NCI-H1417 treated with DMSO at 0.1 percent for 48 hours (cell line): Measurements from ENCODE around the gene DAP.

Source experiments
- DNase-seq: peaks from one replicate; lab custom pipeline; 2025; lab: John Stamatoyannopoulos, UW

DAP gene

DNA sequence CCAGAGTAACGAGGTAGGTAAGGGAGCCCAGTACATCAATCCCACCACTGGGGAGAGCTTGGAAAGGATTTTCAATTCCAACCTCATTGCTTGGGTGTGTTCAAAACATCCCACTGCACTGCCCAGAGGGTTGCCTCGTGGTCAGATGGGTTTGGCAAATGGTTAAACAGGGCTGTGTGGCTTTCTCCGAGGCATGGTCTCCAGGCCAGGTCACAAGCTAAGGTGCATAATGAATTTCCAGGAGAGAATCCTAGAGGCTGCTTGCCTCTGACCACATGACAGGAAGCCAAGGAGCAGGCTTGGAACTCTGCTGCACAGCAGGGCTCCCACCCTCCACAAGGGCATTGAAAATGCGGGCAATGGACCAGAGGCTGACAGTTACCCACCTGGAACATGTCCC, 51.6 kb downstream of the DAP start:
- no peak for DNase-seq

DNA sequence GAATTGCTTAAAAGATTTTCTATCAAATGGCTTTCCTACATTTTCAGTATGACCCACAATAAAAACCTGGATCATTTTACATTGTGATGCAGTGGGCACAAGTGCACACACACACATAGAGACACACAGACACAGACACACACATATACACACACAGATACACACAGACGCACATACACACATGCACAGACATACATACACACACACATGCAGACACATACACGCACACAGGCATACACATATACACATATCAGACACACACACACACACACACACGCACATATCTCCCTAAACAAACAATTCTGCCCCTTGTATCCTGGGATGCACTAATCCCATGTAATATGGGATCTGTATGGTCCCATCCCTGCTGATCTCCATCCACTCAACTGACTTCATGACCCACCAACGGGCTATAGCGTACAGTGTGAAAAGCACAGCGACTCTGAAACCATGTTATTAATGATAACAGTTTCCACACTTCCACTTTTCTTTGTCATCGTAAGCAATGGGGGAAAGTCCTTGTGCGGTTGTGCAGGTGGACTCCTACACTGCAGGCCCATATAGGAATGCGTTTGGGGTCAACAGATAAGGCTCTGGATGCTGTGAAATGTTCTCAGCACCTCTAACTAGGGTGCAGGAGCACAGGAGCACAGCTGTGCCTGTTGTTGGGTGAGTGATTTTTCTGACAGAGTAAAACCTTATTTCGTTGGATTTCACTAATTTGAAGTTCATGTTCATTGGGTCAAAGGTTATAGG, 52.7 kb downstream of the DAP start:
- no peak for DNase-seq

DNA sequence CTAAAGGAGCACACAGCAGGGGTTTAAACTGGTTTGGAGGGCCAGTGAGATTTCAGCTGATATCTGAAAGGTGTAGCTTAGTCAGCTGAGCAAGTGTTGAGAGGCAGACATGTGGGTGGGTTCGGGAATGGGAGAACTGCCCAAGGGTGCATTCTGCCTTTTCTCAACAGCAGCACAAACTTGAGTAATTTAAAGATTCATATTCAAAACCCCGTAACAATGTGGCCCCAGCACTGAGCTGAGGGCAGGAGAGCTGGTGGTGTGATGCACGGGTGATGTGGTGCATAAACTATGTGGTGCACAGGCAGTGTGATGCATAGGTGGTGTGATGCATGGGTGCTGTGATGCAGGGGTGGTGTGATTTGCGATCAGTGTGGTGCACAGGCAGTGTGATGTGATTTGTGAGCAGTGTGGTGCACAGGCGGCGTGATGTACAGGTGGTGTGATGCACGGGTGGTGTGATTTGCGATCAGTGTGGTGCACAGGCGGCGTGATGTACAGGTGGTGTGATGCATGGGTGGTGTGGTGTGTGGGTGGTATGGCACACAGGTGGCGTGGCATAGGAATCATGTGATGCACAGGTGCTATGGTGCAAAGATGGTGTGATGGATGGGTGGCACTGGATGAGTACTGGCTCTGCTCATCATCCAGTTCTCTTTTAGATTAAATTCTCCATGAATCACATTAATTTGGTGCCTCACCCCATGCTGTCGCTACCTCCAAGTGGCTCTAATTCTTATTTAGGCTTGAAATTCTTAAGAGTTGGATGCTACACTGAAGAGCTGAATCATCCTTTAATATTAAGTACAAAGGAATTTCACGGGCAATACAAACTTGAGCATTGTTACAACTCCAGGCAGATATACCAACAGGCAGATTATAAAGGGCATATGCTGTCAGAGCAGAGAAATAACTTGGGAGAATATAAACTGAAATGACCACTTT, 53.6 kb downstream of the DAP start:
- DNase-seq, result no peak

DNA sequence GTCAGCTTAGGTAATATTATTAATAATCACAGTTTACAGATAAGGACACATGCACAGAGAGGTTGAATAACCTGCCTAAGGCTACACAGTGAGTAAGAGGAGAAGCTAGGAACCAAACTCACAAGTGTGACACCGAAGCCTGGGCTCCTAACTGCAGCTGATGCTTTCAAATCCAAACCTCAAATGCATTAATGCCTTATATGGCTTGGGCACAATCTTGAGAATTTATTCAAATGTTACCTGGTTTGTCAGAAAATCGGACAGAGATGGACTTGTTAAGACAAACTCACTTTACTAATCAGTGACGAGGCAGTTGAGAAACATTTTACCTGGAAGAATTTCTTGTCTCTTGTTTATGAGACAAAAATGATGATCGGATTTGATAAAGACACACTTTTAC, 54.7 kb downstream of the DAP start:
- no peak for DNase-seq

DNA sequence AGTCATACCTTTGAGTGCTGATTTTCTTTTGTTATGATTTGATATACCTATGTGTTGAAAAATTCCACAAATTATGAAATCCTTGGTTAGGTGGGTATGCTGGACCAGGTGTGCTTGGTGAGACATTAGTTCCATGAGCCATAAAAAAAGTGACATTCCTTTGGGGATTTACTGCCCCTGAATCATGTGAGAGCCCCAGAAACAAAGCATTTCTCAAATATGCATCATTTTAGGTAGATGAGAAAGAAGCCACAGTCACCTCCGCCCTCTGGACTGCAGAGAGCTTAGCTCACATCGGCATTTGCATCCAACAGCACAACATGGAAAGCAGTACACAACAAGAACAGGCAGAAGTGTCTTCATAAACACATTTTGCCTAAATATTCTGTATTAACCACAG, 55.3 kb downstream of the DAP start:
- no peak for DNase-seq

DNA sequence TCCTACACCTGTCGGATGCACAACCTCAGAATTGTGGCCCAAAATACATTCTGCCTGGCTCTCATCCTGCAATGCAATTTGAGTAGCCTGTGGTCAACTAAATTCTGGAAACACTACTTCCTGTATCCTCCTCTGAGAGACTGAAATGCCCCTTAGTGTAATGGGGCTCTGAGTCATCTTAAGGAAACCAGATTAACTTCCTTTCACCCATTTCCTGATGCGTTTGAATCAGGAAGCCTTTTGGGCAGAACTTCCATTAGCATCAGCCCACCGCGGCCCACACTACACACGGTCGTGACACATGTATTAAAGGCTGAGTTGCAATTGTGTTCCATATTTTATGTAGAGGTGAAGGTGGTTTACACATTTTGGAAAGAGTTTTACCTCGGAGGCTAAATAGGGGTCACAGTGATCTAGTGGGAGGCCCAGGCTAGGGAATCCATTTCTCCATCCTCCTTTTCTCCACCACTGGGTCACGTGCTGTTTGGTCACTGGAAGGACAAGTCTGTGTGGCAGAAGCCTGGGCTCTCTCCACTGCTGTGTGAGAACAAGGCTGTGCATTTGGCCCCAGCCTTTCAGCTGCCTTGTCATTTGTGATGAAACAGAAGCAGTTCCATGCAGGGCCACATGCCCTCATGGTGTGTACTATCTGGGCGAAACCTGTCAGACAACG, 55.9 kb downstream of the DAP start:
- no peak for DNase-seq

DNA sequence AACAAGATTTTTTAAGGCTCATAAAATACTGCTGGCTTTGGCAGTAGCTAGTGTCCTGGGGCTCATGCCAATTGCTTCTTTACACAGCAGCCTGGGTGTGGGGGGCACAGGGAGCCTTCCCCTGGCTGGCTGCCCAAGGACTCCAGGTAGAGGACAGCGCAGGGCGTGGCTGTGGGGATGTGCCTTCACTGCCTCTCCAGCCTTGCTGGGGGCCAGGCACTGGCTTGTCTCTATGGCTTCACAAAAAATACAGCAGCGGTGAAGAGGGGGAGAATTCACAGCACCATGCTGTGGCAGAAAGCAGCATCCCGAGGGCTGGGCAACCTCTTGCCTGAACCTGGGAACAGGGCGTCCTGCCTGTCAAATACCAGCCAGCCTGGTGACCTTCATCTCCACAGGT, 57.4 kb downstream of the DAP start:
- no peak for DNase-seq

DNA sequence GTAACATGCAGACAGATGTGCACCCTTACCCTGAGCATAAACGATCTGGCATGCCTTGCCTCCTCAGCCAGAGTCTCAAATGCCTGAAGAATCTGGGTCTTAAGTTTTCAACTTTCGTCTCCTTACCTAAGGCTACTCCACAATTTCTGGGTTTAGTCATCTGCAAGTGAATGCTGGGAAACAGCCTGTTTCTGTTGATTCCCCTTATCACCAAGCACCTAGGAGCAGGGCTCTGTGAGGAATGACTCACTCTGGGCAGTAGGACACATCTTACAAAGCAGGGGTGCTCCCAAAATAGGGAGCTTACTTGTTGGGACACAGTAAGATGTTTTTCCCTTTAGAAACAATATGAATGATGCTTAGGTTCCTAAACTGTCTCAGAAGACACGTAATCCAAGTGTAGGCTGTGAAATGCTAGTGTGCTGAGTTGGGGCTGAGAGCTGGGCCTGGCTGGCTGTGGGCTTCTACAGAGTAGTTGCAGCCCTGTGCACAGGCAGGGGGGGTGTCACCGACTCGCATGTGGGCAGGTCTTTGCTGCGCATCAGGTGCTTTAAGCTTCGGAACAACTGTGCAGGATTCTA, 58.0 kb downstream of the DAP start:
- no peak for DNase-seq

DNA sequence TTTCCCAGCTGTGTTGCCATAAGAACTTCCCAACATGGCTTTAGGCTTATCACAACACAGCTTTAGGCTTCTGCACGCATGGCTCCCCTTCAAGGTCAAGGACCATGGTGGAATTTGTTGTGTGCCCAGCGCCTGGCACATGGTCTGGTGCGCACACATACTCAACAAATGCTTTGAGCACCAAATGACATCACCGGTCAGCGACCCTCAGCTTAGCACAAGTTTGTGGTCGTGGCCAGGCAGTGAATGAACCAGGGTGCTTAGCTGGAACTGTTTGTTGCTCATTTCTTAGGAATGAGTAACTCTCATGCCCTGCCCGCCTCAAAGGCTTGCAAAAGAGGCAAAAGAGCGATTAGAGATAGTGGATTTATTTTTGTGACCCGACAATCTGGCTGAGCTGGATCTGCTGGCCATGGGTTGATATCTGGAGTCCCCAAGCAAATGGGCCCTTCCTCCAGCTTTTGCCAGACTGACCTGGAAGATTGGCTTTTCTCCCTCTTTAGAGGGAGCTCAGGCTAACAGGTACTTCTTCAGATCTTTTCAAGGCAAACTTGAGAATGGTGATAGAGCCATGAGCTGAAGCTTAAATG, 58.9 kb downstream of the DAP start:
- DNase-seq, result no peak

DNA sequence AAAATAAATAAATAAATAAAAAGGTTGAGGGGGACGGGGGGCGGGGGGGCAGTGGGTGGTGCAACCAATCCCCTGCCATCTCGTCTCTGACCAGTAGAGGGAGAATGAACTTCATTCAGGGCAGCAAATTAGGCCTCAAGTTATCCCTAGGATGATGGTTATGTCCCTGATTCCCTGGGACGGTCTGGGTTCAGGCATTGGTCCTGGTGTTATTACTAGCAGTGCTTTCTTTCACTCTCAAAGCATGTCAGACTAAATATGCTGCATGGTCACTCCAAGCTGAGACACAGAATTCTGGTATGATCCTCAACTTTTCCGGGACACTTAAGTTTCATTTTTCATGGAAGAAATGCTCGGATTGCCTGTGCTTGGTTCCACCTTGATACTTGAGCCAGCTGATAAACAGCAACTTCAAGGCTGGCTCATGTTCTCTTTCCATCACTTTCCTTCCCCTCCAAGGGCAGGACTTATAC, 59.4 kb downstream of the DAP start:
- DNase-seq, result no peak

DNA sequence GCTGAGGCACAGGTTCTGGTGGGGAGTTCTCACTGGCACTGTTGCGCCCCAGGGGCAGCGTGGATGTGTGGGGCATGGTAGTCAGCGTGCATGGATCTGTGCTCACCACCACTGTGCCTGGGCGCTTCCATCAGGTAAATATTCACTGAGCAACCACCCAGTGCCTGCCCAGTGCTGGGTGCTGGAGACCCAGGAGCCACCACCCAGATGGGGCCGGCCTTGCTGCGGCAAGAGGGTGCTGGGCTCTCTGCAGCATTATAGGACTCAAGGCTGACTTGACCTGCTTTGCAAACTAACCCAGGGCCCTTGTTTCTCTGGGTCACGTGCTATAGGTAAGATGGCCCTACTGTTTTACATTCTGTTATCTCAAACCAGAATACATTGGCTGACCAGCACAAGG, 60.5 kb downstream of the DAP start:
- no peak for DNase-seq

DNA sequence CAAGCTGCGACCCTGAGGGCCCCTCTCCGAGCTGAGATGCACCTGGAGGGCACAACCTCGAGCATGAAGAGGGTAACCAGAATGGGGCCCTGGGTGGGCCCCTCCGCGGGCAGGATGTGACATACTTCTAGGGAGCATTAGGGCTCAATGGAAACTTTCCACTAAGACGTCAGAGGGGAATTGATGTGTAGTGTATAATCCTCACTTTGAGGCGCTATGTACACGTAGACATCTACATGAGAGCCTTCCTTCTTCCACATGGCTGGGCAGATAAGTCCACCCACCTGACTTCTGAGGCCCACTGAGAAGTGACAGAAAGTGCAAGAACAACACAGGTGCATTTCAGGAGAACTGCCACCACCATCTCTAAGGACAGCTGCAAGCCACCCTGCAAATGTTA, 61.0 kb downstream of the DAP start:
- DNase-seq, result no peak

DNA sequence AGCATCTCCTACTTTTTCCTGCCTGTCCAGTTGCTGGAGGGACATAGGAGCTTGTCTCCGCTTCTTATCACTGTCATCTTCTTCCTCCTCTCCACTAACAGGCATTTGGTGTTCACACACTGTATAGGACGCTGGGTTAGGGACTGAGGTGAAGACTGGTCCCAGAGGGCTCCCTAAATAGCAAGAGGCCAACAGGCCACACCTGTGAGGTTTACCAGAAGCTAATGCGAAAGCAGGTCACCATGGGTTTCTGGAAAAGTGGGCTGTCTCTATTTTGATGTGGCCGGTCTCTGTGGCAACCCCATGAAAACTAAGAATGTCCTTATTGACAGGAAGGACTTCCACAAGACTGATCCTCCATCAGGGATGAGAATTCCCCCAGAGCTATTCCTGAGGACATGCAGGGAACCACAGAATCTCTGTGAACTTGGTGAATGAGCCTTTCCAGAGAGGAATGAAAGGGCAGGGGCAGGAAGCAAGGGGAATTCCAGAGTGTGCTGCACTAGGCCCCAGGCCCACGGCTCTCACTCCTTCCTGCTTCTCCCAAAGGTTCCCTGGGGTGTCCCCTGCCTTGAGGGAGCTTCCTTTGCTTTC, 61.7 kb downstream of the DAP start:
- DNase-seq, result no peak

DNA sequence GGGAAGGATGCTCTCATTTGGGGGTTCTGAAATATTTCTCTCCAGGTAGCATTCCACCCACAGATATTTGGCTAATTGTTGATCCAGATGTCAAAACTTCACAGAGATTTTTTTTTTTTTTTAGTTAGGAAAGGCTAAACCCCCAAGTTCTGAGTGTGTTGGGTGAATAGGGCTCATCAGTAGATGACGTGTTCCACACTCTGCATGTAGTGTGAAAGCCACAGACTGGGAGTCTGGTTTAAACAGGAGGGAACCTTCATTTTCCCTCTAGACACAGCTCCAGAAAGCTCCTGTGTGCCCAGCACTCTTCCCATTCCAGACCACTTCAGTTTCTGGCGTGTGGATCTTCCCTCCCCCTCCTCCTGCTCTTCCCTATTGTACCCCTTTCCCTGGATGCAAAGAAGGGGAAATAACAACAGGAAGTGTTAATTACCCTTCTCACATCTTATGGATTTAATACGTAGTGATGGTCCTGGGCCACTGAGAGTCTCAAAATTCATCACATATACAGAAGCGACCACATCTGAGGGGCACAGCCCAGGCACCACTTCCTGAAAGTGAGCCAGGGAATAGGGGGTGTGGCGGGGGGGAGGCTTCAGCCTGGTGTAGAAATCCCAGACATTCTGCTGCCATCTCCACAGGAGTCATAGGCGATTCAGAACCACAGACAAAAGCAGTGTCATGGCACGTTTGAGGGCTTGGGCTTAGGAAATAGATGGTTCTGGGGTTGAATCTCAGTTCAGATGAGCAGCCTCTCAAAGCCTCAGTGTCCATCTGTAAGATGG, 65.1 kb downstream of the DAP start:
- no peak for DNase-seq

DNA sequence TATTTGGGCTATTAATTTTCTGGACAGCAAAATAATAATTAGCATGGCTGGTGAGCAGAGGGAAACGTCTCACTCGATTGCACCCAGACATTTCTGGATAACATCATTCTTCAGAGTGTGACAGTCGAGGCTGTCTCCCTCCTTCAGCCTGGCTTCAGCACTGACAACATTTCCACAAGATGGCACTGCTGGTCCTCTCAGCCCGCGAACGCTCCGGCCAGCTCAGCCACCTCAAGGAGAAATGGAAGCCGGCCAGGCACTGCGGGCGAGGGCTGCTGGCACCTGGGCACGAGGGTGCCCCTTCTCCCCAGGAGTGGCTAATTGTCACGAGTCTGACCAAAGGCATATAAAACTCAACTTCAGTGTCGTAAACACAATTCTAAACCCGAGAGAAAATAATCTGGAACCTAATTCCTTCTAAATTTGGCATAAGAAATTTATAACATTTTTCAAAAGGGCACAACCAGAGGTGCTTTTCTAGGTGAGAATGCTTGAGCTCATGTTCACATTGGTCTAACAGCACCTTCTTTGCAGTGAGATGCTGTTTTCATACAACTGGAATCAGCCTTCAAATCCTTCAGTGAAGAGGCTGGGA, 65.9 kb downstream of the DAP start:
- peak; percentile 20 for DNase-seq

DNA sequence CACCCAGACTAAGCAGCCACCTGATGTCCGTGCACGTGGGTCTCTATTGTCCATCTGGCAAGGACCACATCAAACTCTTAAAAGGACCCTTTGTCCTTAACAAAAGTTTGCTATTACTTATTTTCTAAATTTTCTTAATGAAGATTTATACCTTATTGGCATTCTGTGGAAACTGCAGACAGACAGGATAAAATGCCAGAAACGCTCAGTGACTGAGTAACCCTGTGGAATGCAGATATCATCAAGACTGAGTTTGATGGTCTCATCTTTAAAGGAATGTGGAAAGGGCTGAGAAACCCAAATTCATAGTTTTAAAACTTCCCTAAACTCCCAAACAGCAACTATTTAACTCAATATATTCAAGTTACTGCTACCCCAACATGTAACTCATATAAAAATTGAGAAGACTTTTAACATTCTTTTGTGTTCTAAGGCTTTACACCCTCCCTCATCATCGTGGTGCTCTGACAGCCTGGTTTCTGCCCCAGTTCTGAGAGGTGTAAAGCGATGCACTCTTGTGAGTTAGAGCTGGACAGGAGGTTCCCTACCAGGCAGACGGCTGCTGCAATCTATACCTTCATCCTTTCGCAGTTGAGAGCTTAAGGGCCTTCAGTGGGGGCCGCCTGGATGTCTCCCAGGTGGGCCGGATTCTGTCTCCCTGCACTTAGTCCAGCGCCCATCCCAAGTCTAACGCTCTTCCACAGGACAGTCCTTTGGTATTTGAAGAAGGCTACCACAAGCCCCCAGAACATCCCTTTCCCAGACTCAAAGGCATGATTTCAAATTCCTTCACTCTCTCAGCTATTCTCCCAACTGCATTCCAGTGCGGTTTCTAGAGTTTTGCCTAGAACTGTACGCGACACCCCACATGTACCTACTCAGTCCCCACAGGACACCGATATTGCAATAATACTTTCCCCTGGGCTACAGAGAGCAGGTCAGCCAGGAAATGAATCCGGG, 68.9 kb downstream of the DAP start:
- no peak for DNase-seq

DNA sequence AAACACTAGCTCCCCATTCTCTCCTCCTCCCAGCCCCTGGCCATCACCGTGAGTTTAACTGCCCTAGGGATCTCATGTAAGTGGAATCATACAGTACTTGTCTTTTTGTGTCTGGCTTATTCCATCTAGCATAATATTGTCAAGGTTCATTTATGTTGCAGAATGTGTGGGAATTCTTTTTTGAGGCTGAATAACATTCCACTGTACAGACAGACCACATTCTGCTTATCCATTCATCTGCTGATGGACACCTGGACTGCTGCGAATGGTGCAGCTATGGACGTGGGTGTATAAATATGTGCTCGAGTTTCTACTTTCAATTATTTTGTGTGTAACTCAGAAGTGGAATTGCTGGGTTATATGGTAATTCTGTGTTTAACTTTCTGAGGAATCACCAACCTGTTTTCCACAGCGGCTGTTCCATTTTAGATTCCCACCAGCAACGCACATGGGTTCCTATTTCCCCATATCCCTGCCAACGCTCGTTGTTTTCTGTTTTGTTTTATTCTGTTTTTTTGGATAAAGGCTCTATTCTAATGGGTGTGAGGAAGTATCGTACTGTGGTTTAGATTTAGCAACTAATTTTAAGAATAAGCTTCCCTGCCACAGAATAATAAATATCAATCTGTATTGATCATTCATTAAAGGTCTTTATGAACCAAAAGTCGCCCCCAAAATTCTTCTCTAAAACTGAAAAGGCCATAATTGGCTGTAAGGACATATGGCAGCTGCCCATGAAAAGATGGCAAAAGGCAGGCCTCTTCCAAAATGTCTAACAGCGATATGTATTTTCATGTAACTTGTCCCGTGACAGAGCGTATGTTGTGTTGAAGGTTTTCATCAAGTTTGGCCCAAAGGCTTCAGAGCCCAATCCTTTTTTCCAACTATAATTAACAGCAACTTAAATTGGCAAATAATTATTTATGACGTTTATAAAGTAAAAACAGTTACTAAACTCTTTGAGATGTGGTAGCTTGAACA, 70.3 kb downstream of the DAP start:
- DNase-seq, result no peak
